ENCODE results near the gene CDC42SE2.
"Not testable (repeated sequence)": the region's sequence is repeated elsewhere in the genome, so short reads cannot be mapped to it uniquely, and the experiment has no call there.

Gene CDC42SE2

GRCh38 chr5:131396630-131397273, 132.9 kb downstream of the CDC42SE2 start:
- DNase-seq: no peak

GRCh38 chr5:131399007-131399406, 135.2 kb downstream of the CDC42SE2 start:
- DNase-seq: not testable (repeated sequence)

GRCh38 chr5:131400585-131400984, 136.7 kb downstream of the CDC42SE2 start:
- no peak for DNase-seq

- no peak for DNase-seq
Measured at GRCh38 chr5:131405674-131406073, 141.8 kb downstream of the CDC42SE2 start.

GRCh38 chr5:131406076-131406475, 142.2 kb downstream of the CDC42SE2 start:
- DNase-seq: no peak

GRCh38 chr5:131406975-131407638, 143.3 kb downstream of the CDC42SE2 start:
- DNase-seq: no peak

- DNase-seq: peak; percentile 77
Measured at GRCh38 chr5:131413605-131414559, 150.0 kb downstream of the CDC42SE2 start.

GRCh38 chr5:131416729-131417128, 152.9 kb downstream of the CDC42SE2 start:
- DNase-seq: no peak

- DNase-seq: peak; percentile 80
Measured at GRCh38 chr5:131417240-131417869, 153.5 kb downstream of the CDC42SE2 start.

GRCh38 chr5:131418846-131419245, 155.0 kb downstream of the CDC42SE2 start:
- no peak for DNase-seq

- peak; percentile 18 for DNase-seq
Measured at GRCh38 chr5:131419877-131420276, 156.0 kb downstream of the CDC42SE2 start.

- DNase-seq: no peak
Measured at GRCh38 chr5:131423056-131423455, 159.2 kb downstream of the CDC42SE2 start.

- no peak for DNase-seq
Measured at GRCh38 chr5:131426011-131426410, 162.2 kb downstream of the CDC42SE2 start.

- no peak for DNase-seq
Measured at GRCh38 chr5:131430794-131431193, 166.9 kb downstream of the CDC42SE2 start.

GRCh38 chr5:131431794-131432193, 167.9 kb downstream of the CDC42SE2 start:
- DNase-seq: no peak

- DNase-seq: no peak
Measured at GRCh38 chr5:131433109-131433508, 169.3 kb downstream of the CDC42SE2 start.

GRCh38 chr5:131436081-131436480, 172.2 kb downstream of the CDC42SE2 start:
- DNase-seq: no peak

GRCh38 chr5:131441184-131441583, 177.3 kb downstream of the CDC42SE2 start:
- no peak for DNase-seq
